SH-SY5Y (cell line): ENCODE results near the gene ARID3B.

ENCODE experiments used
- GATA2 ChIP-seq: IDR thresholded peaks from 2 replicates; pipeline ENCODE4 v1.6.1; 2011; ENCODE audit warnings: mild to moderate bottlenecking, low read depth, low read length
- GATA3 ChIP-seq: IDR thresholded peaks from 2 replicates; pipeline ENCODE4 v1.6.1; 2011; ENCODE audit warnings: low read depth, mild to moderate bottlenecking, low read length, moderate library complexity

DNA sequence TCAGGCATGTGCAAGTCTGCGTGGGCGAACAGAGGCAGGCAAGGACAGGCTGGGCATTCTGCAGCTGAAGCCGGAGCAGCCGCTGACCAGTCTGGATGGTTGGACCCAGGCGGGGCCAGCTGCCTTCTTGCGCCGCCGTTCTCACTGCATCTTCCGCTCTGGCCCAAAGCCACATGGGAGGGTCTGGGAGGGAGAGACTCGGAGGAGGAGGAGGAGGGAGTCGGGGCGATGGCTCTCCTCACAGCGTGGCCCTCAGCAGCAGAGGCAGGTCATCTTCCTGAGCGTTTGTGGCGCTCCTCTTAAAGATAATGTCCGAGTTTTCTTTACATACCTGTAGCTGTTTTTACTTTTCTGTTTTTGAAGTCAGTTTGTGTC is 80.5 kb downstream of the ARID3B start:
- no peak for TF ChIP-seq GATA2
- TF ChIP-seq GATA3 = no peak
